LNCAP (cell line): ENCODE results near the gene ARHGEF12.

Experiments
- TF ChIP-seq, protein P1 (sequence below): fragments of 450-650 bp; IDR thresholded peaks from 2 replicates; pipeline ENCODE4 v1.5.1; 2017; ENCODE audit warnings: mild to moderate bottlenecking

The ARHGEF12 gene

DNA sequence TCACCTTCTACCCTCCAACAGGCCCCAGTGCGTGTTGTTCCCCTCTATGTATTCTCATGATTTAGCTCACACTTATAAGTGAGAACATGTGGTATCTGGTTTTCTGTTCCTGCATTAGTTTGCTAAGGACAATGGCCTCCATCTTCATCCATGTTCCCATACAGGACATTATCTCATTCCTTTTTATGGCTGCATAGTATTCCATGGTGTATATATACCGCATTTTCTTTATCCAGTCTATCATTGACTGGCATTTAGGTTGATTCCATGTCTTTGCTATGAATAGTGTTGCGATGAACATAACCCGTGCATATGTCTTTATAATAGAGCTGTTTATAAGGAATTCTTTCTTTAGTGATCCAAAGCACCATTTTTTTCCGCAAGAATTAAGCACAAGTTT is 39.7 kb upstream of the ARHGEF12 start:
- TF ChIP-seq, protein P1, sequence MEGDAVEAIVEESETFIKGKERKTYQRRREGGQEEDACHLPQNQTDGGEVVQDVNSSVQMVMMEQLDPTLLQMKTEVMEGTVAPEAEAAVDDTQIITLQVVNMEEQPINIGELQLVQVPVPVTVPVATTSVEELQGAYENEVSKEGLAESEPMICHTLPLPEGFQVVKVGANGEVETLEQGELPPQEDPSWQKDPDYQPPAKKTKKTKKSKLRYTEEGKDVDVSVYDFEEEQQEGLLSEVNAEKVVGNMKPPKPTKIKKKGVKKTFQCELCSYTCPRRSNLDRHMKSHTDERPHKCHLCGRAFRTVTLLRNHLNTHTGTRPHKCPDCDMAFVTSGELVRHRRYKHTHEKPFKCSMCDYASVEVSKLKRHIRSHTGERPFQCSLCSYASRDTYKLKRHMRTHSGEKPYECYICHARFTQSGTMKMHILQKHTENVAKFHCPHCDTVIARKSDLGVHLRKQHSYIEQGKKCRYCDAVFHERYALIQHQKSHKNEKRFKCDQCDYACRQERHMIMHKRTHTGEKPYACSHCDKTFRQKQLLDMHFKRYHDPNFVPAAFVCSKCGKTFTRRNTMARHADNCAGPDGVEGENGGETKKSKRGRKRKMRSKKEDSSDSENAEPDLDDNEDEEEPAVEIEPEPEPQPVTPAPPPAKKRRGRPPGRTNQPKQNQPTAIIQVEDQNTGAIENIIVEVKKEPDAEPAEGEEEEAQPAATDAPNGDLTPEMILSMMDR, result no peak

DNA sequence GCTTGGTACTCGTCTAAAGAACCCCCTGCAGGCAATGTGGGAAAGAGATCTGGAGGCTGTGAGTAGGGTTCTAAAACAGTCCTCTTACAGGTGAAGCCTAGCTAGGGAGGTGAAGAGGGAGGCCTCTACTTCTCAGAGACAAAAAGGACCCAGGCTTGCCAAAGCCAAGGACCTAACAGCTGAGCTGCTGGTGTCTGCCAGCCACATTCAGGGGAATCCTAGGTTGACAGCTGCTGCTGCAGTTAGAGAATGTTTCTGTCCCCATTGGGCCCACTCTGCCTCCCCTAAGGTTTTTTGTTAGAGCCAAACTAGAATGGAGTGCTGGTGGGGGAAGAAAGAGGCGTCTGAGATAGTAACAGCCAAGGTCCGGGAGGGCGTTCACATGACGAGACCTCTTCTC is 37.8 kb upstream of the ARHGEF12 start:
- TF ChIP-seq, protein P1, result no peak

DNA sequence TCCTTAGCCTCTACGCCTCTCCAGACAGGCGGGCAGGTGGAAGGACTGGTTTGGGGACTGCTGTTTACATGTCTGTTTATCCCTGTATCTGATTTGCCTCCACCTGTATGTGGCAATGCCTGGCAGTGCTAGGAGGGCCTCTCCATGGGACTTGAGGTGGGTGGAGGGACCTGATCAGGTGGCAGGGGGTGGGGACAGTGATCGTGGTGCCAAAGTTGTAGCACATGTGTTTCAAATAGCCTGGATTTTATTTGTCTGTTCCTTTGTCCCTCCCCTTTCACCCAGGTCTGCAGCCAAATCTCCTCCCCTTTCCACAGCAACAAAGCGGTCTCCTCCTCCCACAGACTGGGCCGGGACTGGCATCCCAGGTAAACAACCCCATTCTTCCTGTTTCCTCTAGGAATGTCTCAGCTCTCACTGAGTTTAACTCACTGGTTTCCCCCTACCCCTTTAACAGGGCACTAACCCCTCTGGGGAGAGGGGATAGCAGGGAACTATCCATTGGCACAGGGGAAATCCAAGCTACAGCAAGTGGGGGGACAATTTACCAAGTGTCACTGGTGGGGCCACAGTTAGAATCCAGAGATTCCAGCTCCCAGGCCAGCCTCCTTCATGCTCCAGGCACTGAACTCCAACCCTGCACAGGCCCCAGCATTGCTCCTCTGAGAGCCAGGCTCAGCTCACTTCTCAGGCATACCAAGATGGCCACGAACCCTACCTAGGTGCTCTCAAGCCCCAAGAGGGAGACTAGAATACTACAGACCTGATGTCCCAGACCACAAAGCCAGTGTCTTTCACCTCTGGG is 34.0 kb upstream of the ARHGEF12 start:
- TF ChIP-seq, protein P1, result no peak

DNA sequence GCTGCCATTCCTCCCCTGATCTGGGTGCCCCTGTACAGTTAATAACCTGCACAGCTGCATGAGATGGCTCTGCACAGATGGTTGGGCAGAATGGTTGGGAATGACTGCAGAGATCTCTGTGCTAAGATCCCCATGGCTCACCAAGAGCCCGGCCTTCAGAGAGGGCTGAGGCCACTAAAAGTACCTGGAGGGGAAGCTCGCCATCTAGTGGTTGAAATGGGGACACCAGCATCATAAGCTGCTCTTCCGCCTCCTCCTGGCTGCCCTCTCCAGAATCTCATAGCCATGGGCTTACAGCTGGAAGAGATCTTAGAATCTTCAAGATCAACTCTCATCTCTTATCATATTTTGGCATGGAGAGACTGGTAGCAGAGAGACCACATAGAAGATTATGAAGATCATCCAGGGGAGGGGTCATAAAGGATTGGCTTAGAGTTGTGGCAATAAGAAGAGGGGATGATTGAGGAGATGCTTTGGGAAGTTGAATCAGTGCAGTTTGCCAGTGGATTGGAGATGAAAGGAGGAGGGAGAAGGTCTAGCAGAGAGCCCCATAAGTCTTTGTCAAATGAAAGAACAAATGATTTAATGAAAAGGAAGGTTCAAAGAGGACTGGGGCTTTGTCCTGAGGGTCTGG is 33.1 kb upstream of the ARHGEF12 start:
- TF ChIP-seq, protein P1, result peak; percentile 96

DNA sequence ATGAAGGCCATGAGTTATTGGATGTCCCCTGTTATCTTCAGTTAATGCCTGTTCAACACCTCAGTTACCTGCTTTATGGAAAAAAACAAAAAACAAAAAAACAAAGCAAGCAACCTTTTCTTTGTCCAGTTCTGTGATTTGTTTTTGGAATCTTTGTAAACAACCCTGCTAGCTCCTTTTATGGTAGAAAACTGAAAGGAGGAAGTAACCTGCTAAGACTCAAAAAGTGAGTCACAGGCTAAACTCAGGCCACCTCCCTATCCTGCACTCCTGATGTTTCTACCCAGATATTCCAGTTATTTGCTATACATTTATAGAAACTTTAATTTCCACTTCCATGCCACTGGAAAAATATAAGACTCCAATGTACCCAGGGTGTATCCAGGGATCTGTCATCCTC is 31.7 kb upstream of the ARHGEF12 start:
- TF ChIP-seq, protein P1, result no peak

DNA sequence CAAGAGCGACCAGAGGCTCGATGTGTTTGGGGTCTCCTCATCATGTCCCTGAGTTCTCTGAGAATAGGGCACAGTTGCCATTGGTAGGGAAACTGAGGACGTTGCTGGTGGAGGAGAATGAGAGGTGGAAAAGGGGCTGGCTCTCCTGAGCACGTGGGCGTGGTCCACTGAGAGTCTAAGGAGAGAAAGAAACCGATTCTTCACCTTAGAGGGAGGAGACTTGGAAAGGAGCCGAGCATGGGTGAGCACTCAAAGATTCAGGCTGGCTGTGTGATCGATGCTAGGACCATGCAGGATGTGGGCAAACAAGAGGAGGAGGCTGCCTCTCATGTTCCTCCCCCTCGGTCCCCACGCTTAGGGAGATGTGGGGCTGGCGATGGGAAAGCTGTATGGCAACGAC is 30.9 kb upstream of the ARHGEF12 start:
- TF ChIP-seq, protein P1, result no peak

DNA sequence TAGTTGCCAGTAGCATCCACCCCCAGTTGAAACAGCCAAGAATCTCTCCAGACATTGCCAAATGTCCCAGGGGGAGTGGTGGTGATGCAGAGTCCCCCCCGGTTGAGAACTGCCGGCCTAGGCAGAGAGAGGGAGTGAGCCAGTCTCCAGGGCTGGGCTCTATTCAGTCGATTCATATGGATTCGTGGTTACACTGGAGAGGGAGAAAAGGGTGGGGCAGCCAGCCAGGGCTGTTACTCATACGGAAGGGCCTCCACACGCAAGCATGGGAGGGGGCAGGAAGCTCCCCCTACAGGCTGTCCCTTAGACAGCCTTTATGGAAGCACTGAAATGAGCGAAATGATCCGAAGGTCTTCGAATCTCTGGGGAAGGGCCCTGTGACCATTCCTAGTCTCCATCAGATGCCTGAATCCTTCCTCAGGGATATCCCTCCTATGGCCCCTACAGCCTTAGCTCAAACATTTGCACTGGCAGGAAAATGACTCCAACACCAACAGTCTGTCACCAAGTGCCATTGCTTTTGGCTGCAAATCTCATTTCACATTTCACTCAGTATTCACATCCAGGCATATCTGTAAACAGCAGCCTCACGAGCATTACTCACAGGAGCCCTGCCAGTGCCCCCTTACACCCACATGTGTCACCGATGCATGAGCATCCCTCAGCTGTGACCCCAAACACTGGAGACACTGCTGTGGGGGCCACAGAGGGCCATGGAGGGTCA is 29.5 kb upstream of the ARHGEF12 start:
- TF ChIP-seq, protein P1, result no peak
